ENCODE measurements around the gene PLAU.
"Not testable (repeated sequence)": the region's sequence is repeated elsewhere in the genome, so short reads cannot be mapped to it uniquely, and the experiment has no call there.

Gene PLAU

DNA sequence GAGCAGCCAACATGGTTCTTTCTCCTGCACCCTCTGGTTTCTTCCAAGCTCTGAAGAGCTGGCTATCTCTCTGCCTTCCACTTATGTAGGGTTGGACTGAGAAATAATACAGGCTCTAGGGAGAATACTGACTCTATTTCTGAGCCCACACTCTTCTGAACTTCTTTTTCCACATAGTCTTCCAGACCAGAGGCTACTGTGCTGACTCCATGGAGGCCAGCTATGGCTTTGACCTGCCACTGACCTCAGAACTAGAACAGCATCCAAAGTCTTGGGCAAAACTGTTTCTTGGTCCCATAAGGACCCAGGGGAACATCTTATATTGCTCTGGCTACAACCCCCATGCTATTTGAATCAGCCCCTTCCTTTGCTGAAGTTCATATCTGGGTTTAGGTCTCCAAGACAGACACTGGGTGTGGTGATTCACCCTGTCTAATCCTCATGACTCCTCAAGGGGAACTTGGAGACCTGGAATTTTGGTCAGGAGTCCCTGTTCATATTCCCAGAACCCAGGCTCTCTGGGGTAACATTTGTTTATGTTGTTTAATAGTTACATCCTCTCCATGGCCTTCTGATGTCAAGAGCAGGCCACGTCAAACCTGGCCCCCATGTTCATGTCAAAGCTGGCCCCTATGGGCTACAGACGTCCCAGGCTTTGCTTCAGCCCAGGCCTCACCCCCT, 12.1 kb upstream of the PLAU start:
- no peak for ATAC-seq

DNA sequence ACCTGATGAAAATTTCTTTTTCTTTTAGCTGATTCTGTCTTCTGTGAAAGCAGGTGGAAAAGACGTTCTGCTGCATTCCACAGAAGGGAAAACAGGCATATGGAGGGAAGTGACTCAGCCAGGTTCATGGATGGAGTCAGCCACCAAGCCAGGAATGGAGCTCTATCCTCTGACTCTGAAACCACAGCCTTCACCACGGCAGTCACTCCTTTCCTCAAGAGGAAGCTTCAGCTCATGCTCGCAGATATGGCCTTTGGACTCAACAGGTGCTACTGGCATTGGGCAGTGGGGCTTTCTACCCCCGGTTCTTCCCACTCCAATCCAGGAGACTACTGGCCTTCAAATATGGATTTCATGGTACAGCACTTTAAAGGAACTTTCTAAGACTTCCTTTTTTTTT, 11.5 kb upstream of the PLAU start:
- ATAC-seq = no peak

DNA sequence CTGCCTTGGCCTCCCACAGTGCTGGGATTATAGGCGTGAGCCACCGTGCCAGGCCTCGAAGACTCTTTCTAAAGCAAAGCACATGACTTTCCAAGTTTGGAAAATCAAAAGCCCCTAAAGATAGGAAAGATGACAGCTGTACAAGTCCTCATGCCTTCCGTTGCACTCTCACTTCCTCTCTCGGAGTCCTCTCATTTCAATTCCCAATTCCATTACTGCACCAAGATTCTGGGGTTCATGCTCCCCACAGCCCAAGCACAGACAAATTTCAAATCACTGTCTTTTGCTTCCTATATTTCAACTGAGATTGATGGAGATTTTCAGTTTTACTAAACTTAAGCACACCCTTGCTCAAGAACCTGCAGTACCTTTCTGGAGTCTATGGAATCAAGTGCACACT, 10.9 kb upstream of the PLAU start:
- ATAC-seq = no peak

DNA sequence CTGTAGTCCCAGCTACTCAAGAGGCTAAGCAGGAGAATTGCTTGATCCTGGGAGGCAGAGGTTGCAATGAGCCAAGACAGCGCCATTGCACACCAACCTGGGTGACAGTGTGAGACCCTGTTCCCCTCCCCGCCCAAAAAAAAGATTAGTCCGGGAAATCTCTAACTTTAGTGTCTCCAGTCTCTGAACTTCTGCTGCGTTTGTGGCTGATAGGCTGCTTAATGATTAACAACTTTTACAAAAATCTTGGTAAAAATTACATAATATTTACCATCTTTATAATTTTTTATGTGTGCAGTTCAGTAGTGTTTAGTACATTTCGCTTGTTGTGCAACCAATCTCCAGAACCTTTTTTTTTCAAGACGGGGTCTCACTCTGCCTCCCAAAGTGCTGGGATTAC, 9.7 kb upstream of the PLAU start:
- no peak for ATAC-seq

DNA sequence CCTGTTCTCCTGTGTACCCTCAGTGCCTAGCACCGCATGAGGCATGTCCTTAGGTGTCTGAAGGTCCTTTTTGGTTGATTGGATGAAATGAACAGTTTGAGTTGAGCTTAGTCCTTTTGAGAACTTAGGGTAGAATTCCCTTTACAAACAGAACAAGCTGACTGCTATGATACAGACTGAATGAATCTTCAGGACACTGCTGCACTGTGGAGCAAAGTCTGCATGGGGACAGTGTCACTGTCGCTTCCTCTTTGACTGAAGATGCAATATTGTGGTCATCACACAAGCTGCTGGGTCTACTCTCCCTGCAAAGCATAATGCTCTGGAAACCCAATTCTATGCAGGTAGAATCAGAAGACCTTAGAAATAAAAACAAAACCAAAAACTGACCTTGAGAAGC, 8.6 kb upstream of the PLAU start:
- ATAC-seq = no peak

DNA sequence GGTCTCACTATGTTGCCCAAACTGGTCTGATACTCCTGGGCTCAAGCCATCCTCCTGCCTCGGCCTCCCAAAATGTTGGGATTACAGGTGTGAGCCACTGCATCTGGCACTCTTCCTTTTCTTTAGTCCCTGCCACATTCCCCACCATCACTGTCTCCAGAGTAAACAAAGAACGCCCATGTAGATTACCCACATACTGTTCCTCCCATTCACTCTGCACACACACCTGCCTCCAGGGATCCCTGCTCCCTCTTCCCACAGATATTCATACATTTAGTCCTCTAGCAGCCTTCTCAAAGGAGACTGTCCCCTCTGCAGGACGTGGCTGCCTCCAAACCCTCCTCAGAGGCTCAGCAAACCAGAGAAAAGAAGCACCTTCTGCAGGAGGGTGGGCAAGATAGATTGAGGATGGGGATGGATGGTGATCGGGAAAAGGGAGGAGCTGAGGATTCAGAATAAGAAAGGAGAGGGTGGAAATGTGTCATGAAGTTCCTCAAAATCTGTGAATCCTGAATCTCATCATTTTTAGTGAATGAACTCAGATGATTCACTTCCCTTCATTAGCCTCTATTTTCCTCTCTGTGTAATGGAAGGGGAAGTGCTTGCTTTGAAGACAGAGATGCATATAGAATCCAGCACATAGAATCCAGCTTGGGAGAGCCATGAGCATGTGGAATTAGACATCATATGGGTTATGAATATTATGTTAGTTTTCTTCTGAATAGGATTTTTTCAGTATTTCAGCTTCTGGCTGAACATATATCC, 5.5 kb upstream of the PLAU start:
- no peak for ATAC-seq

DNA sequence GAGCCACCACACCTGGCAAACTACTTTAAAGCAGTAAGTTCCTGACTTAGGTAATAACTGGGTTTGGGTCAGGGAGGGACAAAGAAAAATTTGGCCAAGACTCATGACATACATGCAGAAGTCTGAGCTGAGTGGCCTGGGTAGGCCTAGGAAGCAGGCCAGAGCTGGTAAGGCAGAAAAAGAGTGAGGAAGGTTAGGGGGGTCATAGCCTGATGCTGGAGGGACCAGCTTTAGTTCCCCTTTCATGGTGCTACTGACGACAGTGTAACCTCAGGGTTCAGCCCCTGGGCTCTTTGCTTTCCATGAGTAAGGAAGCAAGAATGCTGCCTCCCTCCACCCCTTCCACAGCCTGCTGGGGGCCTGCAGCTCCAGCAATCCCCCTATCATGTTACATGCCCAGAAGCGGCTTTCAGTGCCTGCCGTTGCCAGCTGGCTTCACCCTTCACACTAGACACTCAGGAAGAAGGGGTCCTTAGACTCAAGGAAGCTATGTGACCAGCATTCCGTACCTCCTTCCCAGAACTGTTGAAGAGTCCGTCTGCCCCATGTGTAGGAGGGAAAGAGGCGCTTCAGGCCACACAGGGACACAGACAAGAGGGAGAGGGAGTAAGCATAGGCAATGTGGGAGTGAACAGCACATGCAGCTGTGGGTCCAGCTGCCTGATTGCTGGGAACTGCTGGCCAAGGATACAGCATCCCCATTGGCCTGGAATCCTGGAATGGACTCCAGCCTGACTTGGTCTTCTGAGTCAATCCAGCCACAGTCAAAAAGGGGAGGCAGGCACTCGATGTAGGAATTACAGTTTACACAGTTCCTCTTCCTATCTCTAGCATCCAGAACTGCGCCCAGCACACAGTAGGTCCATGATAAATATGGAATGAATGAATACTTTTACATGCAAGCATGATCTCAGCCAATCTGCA, 4.1 kb upstream of the PLAU start:
- ATAC-seq = no peak

DNA sequence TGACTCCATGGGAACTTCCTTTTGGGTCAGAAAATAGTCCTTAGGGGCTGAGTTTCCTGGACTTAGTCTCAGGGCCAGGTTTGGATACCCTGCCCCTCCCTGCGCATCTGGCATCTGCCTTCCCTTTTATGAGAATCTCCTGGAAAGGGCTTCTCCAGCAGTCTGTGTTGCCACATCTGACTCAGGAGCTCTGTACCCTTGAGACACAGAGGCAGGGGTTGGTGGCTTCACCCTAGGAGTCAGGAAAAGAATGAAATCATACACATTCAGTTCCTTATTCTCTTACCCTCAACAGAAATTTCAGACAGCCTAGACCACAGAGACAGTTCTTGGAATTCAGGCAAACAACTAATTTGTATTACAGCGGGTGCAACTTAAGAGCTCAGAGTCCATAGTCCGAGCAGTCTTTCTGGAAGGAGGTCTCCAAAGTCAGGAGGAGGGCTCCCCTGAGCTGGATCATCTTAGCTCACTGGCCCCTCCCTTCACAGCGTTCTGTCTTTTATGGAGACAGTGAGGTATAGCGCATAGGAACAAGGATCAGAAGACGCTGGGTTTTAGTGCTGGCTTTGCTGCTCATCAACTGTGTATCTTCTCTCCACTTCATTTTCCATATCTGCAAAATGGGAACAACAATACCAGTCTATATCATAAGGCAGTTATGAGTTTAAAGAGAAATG, 3.0 kb upstream of the PLAU start:
- no peak for ATAC-seq

DNA sequence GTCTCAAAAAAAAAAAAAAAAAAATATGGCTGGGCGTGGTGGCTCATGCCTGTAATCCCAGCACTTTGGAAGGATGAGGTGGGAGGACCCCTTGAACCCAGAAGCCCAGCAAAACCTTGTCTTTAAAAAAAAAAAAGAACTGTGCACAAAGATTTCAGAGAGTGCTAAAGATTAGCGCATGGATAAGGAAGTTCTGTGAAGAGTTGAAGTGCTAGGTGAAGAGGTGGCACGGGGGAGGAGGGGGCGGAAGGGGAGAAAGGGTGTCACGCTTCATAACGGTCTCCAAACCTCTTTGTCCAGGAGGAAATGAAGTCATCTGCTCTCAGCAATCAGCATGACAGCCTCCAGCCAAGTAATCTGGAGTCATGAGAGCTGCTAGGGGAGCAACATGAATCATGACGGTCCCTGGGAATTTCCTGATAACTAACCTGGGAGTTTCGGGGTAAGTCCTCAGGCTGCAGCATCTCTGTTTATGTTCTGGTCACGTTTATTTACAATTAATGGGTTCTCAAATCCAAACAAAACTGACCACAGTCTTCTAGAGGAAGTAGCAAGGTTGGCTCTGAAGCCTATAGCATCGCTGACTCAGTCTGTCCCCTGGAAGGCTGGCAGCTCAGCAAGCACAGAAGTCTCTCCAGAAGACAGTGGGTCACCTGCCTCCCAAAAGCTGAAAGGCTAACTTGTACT, 1.9 kb upstream of the PLAU start:
- ATAC-seq = peak; percentile 68 to 77

DNA sequence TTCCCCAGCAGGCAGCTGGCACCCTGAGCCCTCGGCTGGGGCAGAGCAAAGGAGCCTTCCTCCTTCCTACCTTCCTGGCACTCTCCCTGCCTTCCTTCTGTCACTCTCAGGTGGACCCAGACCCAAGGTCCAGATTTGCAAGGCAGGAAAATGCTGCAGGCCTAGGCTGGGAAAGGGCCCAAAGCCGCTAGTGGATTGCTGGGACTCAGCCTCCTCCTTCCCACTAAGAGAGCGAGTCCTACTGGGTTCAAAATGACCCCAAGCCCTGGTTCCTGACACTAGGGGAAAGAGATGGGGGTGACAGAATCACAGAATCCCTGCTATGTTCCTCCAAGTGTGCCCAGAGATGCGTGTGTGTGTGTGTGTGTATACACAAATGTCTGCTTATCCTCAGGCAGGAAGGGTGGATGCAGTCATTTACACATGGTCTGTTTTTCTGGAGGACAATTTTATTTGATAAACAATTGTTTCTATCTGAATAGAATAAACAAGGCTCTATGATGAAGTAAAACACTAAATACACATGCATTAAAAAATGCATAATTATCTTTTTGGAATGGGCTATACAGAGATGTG, 1.3 kb upstream of the PLAU start:
- no peak for ATAC-seq

DNA sequence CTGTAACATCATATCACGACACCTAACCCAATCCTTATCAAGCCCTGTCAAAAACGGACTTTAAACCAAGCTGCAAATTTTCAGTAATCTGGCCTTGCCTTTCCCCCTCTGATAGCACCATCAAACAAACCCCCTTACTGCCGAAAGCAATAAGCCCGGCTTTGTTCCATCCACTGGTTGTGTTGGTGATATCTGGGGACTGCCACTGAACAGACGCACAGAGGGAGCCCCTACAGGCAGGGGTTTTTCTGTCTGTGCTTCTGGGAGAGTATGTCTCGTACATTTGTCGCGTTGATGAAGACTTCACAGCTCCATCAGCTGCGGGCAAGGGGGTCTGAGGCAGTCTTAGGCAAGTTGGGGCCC, 550 bp upstream of the PLAU start:
- ATAC-seq = peak in 1 of 2 donors; percentile 16

DNA sequence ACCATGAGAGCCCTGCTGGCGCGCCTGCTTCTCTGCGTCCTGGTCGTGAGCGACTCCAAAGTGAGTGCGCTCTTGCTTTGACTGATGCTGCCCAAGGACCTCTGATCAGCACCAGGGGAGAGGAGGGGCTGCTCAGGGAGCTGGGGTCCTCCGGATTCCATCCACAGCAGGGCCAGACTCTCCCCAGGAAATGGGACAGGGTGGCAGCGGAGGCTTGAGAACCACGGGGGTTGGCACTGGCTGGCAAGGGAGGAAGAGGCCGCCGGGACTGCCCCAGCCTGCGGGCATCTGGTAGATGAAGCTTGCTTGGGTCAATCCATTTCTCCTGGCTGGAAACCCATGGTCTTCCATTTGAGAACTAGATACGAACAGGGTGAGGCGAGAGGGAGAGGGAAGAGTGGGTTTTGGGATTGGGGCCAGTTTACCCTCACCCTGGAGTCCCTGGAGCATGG, 647 bp downstream of the PLAU start:
- ATAC-seq = no peak

DNA sequence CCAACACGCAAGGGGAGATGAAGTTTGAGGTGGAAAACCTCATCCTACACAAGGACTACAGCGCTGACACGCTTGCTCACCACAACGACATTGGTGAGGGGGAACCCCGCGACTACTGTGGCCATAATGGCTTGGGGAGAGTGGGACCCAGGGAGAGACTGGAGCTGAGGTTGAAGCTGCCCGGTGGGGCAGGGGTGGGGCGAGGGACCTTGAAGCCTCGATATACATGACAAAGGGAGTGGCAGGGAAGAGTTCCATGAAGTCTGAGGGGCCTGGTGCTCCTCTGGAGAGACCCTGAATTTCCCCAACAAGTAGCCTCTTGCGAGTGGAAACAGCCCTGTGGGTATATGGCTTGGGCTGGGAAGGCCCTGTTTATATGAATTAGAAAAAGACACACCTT, 3.1 kb downstream of the PLAU start:
- no peak for ATAC-seq

DNA sequence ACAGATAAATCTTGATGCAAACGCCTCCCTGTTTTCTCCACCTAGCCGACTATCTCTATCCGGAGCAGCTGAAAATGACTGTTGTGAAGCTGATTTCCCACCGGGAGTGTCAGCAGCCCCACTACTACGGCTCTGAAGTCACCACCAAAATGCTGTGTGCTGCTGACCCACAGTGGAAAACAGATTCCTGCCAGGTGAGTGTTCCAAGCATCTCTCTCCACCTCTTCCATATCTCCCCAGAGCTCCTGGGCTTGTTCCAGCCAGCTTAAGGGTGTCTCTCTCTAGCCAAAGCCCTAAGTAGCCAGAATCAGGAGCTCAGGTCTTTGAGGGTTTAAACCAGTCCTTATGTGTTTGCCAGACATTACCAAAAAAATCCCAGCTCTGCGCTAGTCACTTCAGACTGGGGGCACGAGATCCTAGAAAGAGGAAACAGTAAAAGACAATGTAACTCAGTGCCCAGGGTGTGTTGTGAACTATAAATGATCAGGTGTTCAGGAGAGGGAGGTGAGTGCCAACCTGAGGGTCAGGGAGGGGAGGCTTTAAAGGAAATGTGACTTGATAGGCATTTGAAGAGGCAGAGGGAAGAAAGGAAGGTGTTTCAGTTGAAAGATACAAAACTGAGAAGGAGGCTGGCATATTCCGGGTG, 4.4 kb downstream of the PLAU start:
- no peak for ATAC-seq

DNA sequence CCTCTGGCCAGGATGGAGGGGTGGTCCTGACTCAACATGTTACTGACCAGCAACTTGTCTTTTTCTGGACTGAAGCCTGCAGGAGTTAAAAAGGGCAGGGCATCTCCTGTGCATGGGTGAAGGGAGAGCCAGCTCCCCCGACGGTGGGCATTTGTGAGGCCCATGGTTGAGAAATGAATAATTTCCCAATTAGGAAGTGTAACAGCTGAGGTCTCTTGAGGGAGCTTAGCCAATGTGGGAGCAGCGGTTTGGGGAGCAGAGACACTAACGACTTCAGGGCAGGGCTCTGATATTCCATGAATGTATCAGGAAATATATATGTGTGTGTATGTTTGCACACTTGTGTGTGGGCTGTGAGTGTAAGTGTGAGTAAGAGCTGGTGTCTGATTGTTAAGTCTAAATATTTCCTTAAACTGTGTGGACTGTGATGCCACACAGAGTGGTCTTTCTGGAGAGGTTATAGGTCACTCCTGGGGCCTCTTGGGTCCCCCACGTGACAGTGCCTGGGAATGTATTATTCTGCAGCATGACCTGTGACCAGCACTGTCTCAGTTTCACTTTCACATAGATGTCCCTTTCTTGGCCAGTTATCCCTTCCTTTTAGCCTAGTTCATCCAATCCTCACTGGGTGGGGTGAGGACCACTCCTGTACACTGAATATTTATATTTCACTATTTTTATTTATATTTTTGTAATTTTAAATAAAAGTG, 6.0 kb downstream of the PLAU start:
- ATAC-seq = no peak

DNA sequence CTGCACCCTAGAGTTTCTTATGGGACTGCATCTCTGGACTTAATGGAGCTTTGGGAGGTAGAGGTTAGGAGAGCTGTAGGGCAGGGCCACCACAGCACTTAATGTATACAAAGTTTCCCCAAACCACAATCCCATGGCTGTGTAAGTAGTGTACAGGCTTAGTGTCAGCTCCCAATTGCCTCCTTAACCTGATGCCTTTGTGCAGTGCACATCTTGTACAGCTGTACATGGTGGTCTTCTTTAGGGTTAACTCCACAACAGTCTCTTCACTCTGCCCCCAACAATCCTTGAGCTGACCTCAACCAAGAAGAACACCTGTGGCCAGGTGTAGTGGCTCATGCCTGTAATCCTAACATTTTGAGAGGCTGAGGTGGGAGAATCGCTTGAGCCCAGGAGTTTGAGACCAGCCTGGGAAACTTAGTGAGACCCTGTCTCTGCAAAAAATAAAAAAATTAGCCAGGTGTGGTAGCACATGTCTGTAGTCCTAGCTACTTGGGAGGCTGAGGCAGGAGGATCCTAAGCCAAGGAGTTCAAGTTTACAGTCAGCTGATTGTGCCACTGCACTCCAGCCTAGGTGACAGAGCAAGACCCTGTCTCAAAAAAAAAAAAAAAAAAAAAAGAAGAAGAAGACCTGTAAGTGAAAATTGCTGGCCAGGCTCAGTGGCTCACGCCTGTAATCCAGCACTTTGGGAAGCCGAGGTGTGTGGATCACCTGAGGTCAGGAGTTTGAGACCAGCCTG, 6.8 kb downstream of the PLAU start:
- no peak for ATAC-seq

DNA sequence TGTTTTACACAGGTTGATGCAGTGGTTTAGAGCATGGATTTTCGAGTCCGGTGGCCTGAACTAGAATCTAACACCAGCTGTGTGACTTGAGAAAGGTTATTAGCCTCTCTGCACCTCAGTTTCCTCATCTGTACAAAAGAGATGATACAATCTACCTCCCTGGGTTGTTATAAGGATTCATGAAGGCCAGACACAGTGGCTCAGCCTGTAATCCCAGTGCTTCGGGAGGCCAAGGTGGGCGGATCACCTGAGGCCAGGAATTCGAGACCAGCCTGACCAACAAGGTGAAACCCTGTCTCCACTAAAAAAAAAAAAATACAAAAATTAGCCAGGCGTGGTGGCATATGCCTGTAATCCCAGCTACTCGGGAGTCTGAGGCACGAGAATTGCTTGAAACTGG, 8.5 kb downstream of the PLAU start:
- not testable (repeated sequence) for ATAC-seq

DNA sequence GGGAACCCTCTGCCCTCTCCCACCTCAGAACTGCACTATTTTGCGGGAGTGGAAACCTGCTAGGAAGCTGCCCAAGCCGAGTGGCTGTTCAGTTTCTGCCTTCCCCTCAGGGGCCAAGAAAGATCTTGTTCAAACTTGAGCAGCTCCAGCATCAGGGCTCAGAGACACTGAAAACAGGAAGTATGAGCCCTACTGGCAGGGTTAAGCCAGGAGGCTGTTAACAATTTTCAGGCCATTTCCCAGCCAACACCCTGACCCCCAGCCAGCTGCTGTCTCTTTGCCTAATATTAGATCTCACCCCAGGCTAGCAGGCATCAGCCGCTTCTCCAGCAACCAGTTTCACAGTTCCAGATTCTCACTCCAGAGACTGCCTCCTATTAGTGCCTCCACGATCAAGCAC, 9.2 kb downstream of the PLAU start:
- ATAC-seq = no peak

DNA sequence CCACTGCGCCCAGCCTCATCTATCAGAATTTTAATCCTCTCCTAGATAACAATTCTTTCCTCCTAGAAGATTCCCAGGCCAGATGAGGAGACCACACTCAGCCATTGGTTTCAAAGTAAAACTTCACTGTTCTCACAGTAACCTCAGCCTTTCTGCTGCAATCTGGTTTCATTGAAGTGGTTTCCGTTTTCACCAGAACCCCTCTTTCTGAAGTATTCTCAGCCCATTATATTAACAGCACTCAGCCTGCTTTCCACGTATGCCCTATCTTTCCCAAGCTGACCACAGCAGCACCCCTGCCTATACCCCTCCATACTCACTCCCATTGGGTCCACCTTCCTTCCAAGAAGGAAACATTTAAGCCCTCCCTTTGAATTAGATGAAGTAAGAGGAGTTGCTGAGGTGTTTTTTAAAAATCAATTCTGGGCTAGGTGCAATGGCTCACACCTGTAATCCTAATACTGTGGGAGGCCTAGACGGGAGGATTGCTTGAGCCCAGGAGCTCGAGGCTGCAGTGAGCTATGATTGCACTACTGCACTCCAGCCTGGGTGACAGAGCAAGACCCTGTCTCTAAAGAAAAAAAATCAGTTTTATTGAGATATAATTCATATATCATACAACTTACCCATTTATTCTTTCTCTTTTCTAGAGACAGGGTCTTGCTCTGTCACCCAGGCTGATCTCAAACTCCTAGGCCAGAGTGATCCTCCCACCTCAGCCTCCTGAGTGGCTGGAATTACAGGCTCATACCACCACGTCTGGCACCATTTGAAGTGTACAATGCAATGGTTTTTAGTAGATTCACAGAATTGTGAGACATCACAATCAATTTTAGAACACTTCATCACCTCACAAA, 11.3 kb downstream of the PLAU start:
- peak; percentile 77 for ATAC-seq

Data from activated CD4-positive, CD25-positive, alpha-beta regulatory T cell treated with anti-CD3 and anti-CD28 coated beads, Interleukin-2, amount 50 U/mL, for 24 hours (primary cell).